Activated naive CD4-positive, alpha-beta T cell treated with anti-CD3 and anti-CD28 coated beads, Interleukin-2, amount 50 U/mL, for 72 hours (primary cell): Measurements from ENCODE around the gene DUT. TPM values are rescaled to one million over a fixed set of nuclear protein-coding genes. Genes with fewer than 3 reads are reported as not detected.

Experiments
- ATAC-seq, 2 donors: fragments of 150-1000 bp; cut with Tn5 transposase; 2 replicates each; pipeline ENCODE4 v1.10.0; 2021; ENCODE audit warnings: mild to moderate bottlenecking in 2 of 2, moderate library complexity in 2 of 2
- DNase-seq, 2 donors: peaks; one replicate each; pipeline ENCODE4 v3.0.0; 2021 to 2022; ENCODE audit warnings: low spot score in 2 of 2
- H3K27ac Mint-ChIP-seq, 2 donors: one replicate each; pipeline ENCODE4 v1.8.0; 2022; ENCODE audit warnings: mild to moderate bottlenecking in 2 of 2, mixed read lengths in 2 of 2
- H3K36me3 Mint-ChIP-seq, 2 donors: one replicate each; pipeline ENCODE4 v1.8.0; 2022; ENCODE audit warnings: mixed read lengths in 2 of 2
- H3K9me3 Mint-ChIP-seq, 2 donors: one replicate each; pipeline ENCODE4 v1.8.0; 2022; ENCODE audit warnings: mixed read lengths in 2 of 2
- total RNA-seq, 2 donors: library from RNA; stranded (reverse); gene quantifications; one replicate each; pipeline ENCODE4 v1.2.3, GENCODE V29; 2022

Gene DUT
- total RNA-seq, 2 donors from 2014 or later, result 314 to 423 TPM

- no peak for ATAC-seq
- H3K27ac Mint-ChIP-seq, result no peak overlapping the region
- DNase-seq, result no peak
- no peaks in the 10 kb centered on the region for H3K36me3 Mint-ChIP-seq
- H3K9me3 Mint-ChIP-seq, result no peaks in the 10 kb centered on the region
Measured at GRCh38 chr15:48384616-48385015, 53.4 kb downstream of the DUT start.

GRCh38 chr15:48385031-48385830 is 54.0 kb downstream of the DUT start:
- Mint-ChIP-seq H3K9me3 (no peaks in the 10 kb centered on the region), H3K36me3 (no peaks in the 10 kb centered on the region), H3K27ac (no peak overlapping the region)
- ATAC-seq (no peak), DNase-seq (no peak)

- no peak for ATAC-seq
- H3K36me3 Mint-ChIP-seq, result no peaks in the 10 kb centered on the region
Measured at GRCh38 chr15:48388016-48388851, 57.0 kb downstream of the DUT start.

GRCh38 chr15:48388910-48389309 is 57.7 kb downstream of the DUT start:
- no peaks in the 10 kb centered on the region for H3K9me3 Mint-ChIP-seq
- H3K36me3 Mint-ChIP-seq, result no peaks in the 10 kb centered on the region
- ATAC-seq, result no peak
- DNase-seq, result no peak
- H3K27ac Mint-ChIP-seq, result no peak overlapping the region

More at GRCh38 chr15:48388016-48388851, 57.0 kb downstream of the DUT start:
- Mint-ChIP-seq H3K9me3 (no peaks in the 10 kb centered on the region), H3K27ac (no peak overlapping the region)
- no peak for DNase-seq

- ATAC-seq, result no peak
- Mint-ChIP-seq H3K9me3 (no peaks in the 10 kb centered on the region), H3K36me3 (no peaks in the 10 kb centered on the region), H3K27ac (no peak overlapping the region)
- DNase-seq, result no peak
Measured at GRCh38 chr15:48389691-48390143, 58.5 kb downstream of the DUT start.

GRCh38 chr15:48391950-48392349 is 60.7 kb downstream of the DUT start:
- no peak for DNase-seq
- Mint-ChIP-seq H3K9me3 (no peaks in the 10 kb centered on the region), H3K27ac (no peak overlapping the region), H3K36me3 (no peaks in the 10 kb centered on the region)
- no peak for ATAC-seq

- no peak overlapping the region for H3K27ac Mint-ChIP-seq
- H3K36me3 Mint-ChIP-seq, result no peaks in the 10 kb centered on the region
- no peak for ATAC-seq
- DNase-seq, result no peak
- H3K9me3 Mint-ChIP-seq, result no peaks in the 10 kb centered on the region
Measured at GRCh38 chr15:48392356-48392755, 61.1 kb downstream of the DUT start.

Other genes with a start within 250 kb of the DUT start
- not detected for gene SLC24A5, start 210.4 kb upstream of the DUT start, total RNA-seq
- 10 to 100 TPM; 33.0 to 46.4 TPM for gene MYEF2, start 153.1 kb upstream of the DUT start, total RNA-seq
- gene CTXN2, start 139.8 kb upstream of the DUT start, total RNA-seq, result not detected
- not detected for gene SLC12A1, start 125.1 kb upstream of the DUT start, total RNA-seq